ENCODE results near the gene AMER2. TPM values are rescaled to one million over a fixed set of nuclear protein-coding genes. Genes with fewer than 3 reads are reported as not detected.

The AMER2 gene
- total RNA-seq, 1 donor = not detected

DNA sequence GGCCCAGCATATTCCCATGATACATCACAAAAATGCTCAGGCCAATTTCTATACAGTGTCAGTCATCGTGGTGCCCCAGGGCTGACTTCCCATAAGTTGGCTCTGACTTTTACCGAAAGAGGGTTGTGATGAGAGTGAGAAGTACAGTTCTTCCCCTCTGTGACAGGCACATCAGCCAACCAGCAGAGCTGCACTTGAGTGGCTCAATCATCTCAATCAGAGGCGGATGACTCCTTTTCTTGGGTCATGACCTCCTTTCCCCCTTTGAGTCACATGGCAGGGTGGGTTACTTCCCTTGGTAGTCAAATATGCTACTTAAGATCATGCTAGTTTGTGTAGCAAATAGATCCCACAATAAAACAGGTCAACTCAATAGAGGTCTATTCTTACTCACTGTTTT is 6.9 kb upstream of the AMER2 start:
- Histone ChIP-seq H4K20me1 (ENCODE audit: insufficient read depth, low read length) (no peaks in the 10 kb centered on the region), H3K4me3 (ENCODE audit: insufficient read depth, low read length) (no peak overlapping the region), H3K4me2 (ENCODE audit: insufficient read depth, low read length) (no peak overlapping the region), H3K4me1 (ENCODE audit: insufficient read depth, low read length) (no peaks in the 10 kb centered on the region), H3K27ac (ENCODE audit: low read depth, low read length) (no peak overlapping the region), H3K36me3 (ENCODE audit: insufficient read depth, low read length) (no peaks in the 10 kb centered on the region), H3K27me3 (ENCODE audit: insufficient read depth, low read length) (peaks cover 3% of the 10 kb centered on the region), H2AFZ (ENCODE audit: low read length) (no peak overlapping the region), H3K9me3 (ENCODE audit: low read depth, low read length) (no peaks in the 10 kb centered on the region), H3K79me2 (ENCODE audit: insufficient read depth, low read length) (no peaks in the 10 kb centered on the region)
- TF ChIP-seq, protein P1, sequence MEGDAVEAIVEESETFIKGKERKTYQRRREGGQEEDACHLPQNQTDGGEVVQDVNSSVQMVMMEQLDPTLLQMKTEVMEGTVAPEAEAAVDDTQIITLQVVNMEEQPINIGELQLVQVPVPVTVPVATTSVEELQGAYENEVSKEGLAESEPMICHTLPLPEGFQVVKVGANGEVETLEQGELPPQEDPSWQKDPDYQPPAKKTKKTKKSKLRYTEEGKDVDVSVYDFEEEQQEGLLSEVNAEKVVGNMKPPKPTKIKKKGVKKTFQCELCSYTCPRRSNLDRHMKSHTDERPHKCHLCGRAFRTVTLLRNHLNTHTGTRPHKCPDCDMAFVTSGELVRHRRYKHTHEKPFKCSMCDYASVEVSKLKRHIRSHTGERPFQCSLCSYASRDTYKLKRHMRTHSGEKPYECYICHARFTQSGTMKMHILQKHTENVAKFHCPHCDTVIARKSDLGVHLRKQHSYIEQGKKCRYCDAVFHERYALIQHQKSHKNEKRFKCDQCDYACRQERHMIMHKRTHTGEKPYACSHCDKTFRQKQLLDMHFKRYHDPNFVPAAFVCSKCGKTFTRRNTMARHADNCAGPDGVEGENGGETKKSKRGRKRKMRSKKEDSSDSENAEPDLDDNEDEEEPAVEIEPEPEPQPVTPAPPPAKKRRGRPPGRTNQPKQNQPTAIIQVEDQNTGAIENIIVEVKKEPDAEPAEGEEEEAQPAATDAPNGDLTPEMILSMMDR (IDR thresholded peaks at IDR 0.05; ENCODE audit: extremely low read depth, low read depth, low read length) = no peak
- DNase-seq (ENCODE audit: insufficient read length, low spot score, missing footprints) = no peak

DNA sequence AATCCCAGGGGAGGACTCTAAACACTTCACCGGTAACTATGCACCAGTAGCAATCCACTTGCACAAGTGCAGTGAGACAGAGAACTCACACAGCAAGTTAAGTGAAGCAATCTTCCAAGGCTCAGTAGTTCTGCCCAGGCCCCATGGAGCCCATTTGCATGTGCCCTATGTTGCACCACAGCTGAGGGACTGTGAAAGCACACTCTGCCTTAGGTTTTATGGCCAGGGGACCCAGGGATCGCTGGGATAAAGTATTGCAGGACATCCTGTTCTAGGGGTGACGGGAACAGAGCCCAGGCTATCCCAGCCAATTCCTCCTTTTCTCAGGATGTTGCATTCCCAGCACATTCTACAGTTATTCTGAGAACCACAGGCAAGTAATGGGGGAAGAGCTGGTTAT is 6.0 kb upstream of the AMER2 start:
- no peaks in the 10 kb centered on the region for H3K79me2 ChIP-seq (ENCODE audit: insufficient read depth, low read length)
- TF ChIP-seq, protein P1 (IDR thresholded peaks at IDR 0.05; ENCODE audit: extremely low read depth, low read depth, low read length) = no peak
- no peak overlapping the region for H3K27ac ChIP-seq (ENCODE audit: low read depth, low read length)
- H3K4me3 ChIP-seq (ENCODE audit: insufficient read depth, low read length) = no peak overlapping the region
- no peak overlapping the region for H2AFZ ChIP-seq (ENCODE audit: low read length)
- DNase-seq (ENCODE audit: insufficient read length, low spot score, missing footprints) = no peak
- H3K27me3 ChIP-seq (ENCODE audit: insufficient read depth, low read length) = peaks cover 12% of the 10 kb centered on the region
- H3K36me3 ChIP-seq (ENCODE audit: insufficient read depth, low read length) = no peaks in the 10 kb centered on the region
- H4K20me1 ChIP-seq (ENCODE audit: insufficient read depth, low read length) = no peaks in the 10 kb centered on the region
- H3K4me2 ChIP-seq (ENCODE audit: insufficient read depth, low read length) = no peak overlapping the region
- no peaks in the 10 kb centered on the region for H3K4me1 ChIP-seq (ENCODE audit: insufficient read depth, low read length)
- H3K9me3 ChIP-seq (ENCODE audit: low read depth, low read length) = no peaks in the 10 kb centered on the region

DNA sequence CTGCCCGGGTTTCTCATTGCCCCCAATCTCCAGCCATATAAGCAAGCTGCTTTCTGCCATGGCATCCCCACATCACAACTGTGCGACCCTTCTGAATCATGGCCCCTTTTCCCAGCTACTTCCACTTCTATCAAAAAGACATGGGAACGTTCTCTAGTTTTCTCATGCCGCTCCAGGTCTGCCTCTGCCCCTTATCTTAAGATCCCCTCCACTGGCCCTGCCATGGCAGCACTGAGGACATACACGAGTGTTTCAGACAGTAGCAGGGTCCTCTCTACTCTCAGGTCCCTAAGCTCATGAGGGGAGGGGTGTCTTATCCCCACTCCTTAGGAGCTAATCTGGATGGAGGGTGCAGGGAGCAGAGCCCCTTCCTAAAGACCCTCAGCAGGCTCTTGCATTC is 5.5 kb upstream of the AMER2 start:
- DNase-seq (ENCODE audit: insufficient read length, low spot score, missing footprints) = no peak
- Histone ChIP-seq H3K27ac (ENCODE audit: low read depth, low read length) (no peak overlapping the region), H3K4me3 (ENCODE audit: insufficient read depth, low read length) (no peak overlapping the region), H2AFZ (ENCODE audit: low read length) (no peak overlapping the region), H3K4me2 (ENCODE audit: insufficient read depth, low read length) (no peak overlapping the region), H4K20me1 (ENCODE audit: insufficient read depth, low read length) (no peaks in the 10 kb centered on the region), H3K27me3 (ENCODE audit: insufficient read depth, low read length) (peaks cover 15% of the 10 kb centered on the region), H3K4me1 (ENCODE audit: insufficient read depth, low read length) (no peaks in the 10 kb centered on the region), H3K79me2 (ENCODE audit: insufficient read depth, low read length) (no peaks in the 10 kb centered on the region), H3K36me3 (ENCODE audit: insufficient read depth, low read length) (no peaks in the 10 kb centered on the region), H3K9me3 (ENCODE audit: low read depth, low read length) (no peaks in the 10 kb centered on the region)
- TF ChIP-seq, protein P1 (IDR thresholded peaks at IDR 0.05; ENCODE audit: extremely low read depth, low read depth, low read length) = no peak

DNA sequence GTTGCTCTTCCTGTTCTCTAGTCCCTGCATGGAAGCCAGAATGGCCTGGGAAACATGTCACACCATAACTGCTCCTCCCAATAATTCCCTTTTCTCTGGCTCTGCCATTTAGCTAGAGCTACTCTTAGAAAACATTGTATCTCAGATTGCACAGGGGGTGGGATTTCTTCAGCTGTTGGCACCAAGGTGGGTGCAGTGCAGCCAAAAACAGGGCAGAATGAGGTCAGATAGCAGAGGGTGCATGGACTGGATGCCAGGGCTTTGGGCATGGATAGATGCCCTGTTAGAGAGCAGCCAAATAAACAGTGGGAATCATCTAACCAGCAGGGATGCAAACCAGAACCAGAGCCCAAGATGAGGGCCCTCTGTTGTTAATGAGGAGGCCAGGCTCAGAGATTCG is 4.9 kb upstream of the AMER2 start:
- TF ChIP-seq, protein P1 (IDR thresholded peaks at IDR 0.05; ENCODE audit: extremely low read depth, low read depth, low read length) = no peak
- H3K27ac ChIP-seq (ENCODE audit: low read depth, low read length) = no peak overlapping the region
- no peak overlapping the region for H3K4me2 ChIP-seq (ENCODE audit: insufficient read depth, low read length)
- H3K36me3 ChIP-seq (ENCODE audit: insufficient read depth, low read length) = no peaks in the 10 kb centered on the region
- H3K27me3 ChIP-seq (ENCODE audit: insufficient read depth, low read length) = peaks cover 20% of the 10 kb centered on the region
- H4K20me1 ChIP-seq (ENCODE audit: insufficient read depth, low read length) = no peaks in the 10 kb centered on the region
- no peaks in the 10 kb centered on the region for H3K9me3 ChIP-seq (ENCODE audit: low read depth, low read length)
- no peaks in the 10 kb centered on the region for H3K4me1 ChIP-seq (ENCODE audit: insufficient read depth, low read length)
- H2AFZ ChIP-seq (ENCODE audit: low read length) = no peak overlapping the region
- no peak for DNase-seq (ENCODE audit: insufficient read length, low spot score, missing footprints)
- H3K4me3 ChIP-seq (ENCODE audit: insufficient read depth, low read length) = no peak overlapping the region
- H3K79me2 ChIP-seq (ENCODE audit: insufficient read depth, low read length) = no peaks in the 10 kb centered on the region
